A549 (cell line): ENCODE results near the gene OGFOD1. TPM values are rescaled to one million over a fixed set of nuclear protein-coding genes. Genes with fewer than 3 reads are reported as not detected.

Experiments used
- ATAC-seq, 2 experiments: fragments of 200-7000 bp in 1 of 2; fragments of >200 bp in 1 of 2; cut with Nextera tagmentation in 1 of 2; cut with Tn5 transposase in 1 of 2; 3 replicates each; pipeline versions ENCODE4 v1.8.0 to v1.9.1; 2018 to 2020; ENCODE audit warnings: mild to moderate bottlenecking in 1 of 2, moderate library complexity in 1 of 2
- CTCF ChIA-PET: fragments of 300-600 bp; sonication (Branson Sonifier 250); formaldehyde crosslinking; extraction: SDS; loops from one replicate; lab custom pipeline; 2021; ENCODE audit warnings: antibody characterized with exemption, inconsistent platforms; lab: Yijun Ruan, JAX
- POLR2A ChIA-PET: fragments of 350-600 bp; formaldehyde crosslinking; extraction: SDS; loops from one replicate; lab custom pipeline; 2021; ENCODE audit warnings: antibody characterized with exemption, inconsistent platforms; lab: Yijun Ruan, JAX
- DNase-seq, 2 experiments: peaks; one replicate each; pipeline versions ENCODE4 v3.0.0 to v3.0.0-alpha.2; 2011 to 2016; ENCODE audit warnings: low read depth in 1 of 2, low spot score in 1 of 2
- FAIRE-seq: peaks from 2 replicates; lab custom pipeline; 2011; peaks lifted over from hg19 to GRCh38; lab: Jason Lieb, UNC
- H3K27ac ChIP-seq, 2 experiments: fragments of >200 bp; sonication (Bioruptor Twin); formaldehyde crosslinking; 3 replicates each; pipeline ENCODE4 v1.5.1; 2016 to 2017
- H3K4me1 ChIP-seq: fragments of >200 bp; sonication (Bioruptor Twin); formaldehyde crosslinking; 3 replicates; pipeline ENCODE4 v1.6.1; 2016
- H3K4me2 ChIP-seq: fragments of >200 bp; sonication (Bioruptor Twin); formaldehyde crosslinking; 3 replicates; pipeline ENCODE4 v1.6.1; 2016
- H3K4me3 ChIP-seq: fragments of >200 bp; sonication (Bioruptor Twin); formaldehyde crosslinking; 3 replicates; pipeline ENCODE4 v1.5.1; 2016
- H3K9me3 ChIP-seq: fragments of >200 bp; sonication (Bioruptor Twin); formaldehyde crosslinking; 3 replicates; pipeline ENCODE4 v1.6.1; 2016
- BHLHE40 ChIP-seq: IDR thresholded peaks from 2 replicates; pipeline ENCODE4 v1.6.1; 2012; ENCODE audit warnings: low read depth, low read length, inconsistent platforms
- CBX8 ChIP-seq: fragments of 200-600 bp; sonication (generic); IDR thresholded peaks from 2 replicates; pipeline ENCODE4 v1.6.1; 2016
- EHMT2 ChIP-seq: fragments of 200-600 bp; sonication (generic); IDR thresholded peaks from 2 replicates; pipeline ENCODE4 v1.6.1; 2016; ENCODE audit warnings: antibody characterized with exemption, low read depth, mild to moderate bottlenecking, moderate library complexity
- EP300 ChIP-seq, 2 experiments: fragments of >200 bp; sonication (Bioruptor Twin); formaldehyde crosslinking; IDR thresholded peaks; 2 replicates in 1 of 2; 3 replicates in 1 of 2; pipeline ENCODE4 v1.6.1; 2016 to 2017
- FOSL2 ChIP-seq, 2 experiments: fragments of 450-650 bp in 1 of 2; fragments of >200 bp in 1 of 2; sonication (Bioruptor Twin) in 1 of 2; formaldehyde crosslinking; IDR thresholded peaks; 2 replicates each; pipeline versions ENCODE4 v1.5.0 to v1.6.1; 2016 to 2020; ENCODE audit warnings: mild to moderate bottlenecking in 1 of 2, moderate library complexity in 1 of 2
- FOXS1 ChIP-seq: fragments of 250-450 bp; sonication (Bioruptor Pico); IDR thresholded peaks from 2 replicates; pipeline ENCODE4 v1.5.0; 2020; ENCODE audit warnings: mild to moderate bottlenecking, moderate library complexity
- HOXB13 ChIP-seq: fragments of 250-450 bp; sonication (Bioruptor Pico); IDR thresholded peaks from 2 replicates; pipeline ENCODE4 v1.5.0; 2020; ENCODE audit warnings: low read depth, mild to moderate bottlenecking, moderate library complexity
- HOXB5 ChIP-seq: fragments of 250-450 bp; sonication (Bioruptor Pico); IDR thresholded peaks from 2 replicates; pipeline ENCODE4 v1.5.0; 2020; ENCODE audit warnings: mild to moderate bottlenecking, moderate library complexity
- MYC ChIP-seq: IDR thresholded peaks from 2 replicates; pipeline ENCODE4 v1.6.1; 2012; ENCODE audit warnings: mild to moderate bottlenecking, inconsistent platforms, low read length, improper control_type of control experiment, borderline replicate concordance
- POLR2A ChIP-seq: IDR thresholded peaks from 2 replicates; pipeline ENCODE4 v1.6.1; 2012; ENCODE audit warnings: mild to moderate bottlenecking, low read length
- RARB ChIP-seq: fragments of 250-450 bp; sonication (Bioruptor Pico); IDR thresholded peaks from 2 replicates; pipeline ENCODE4 v1.8.0; 2021; ENCODE audit warnings: mild to moderate bottlenecking, moderate library complexity
- RFX5 ChIP-seq: fragments of 450-650 bp; IDR thresholded peaks from 2 replicates; pipeline ENCODE4 v1.7.1; 2014; ENCODE audit warnings: antibody characterized with exemption, mild to moderate bottlenecking, moderate library complexity
- SREBF2 ChIP-seq: fragments of 450-650 bp; IDR thresholded peaks from 2 replicates; pipeline ENCODE4 v1.6.1; 2014; ENCODE audit warnings: mild to moderate bottlenecking, moderate library complexity
- TFCP2L1 ChIP-seq: fragments of 250-450 bp; sonication (Bioruptor Pico); IDR thresholded peaks from 2 replicates; pipeline ENCODE4 v1.5.0; 2021; ENCODE audit warnings: mild to moderate bottlenecking
- WGBS: methylation state at CpG from one replicate; pipeline ENCODE4 v1.1.6; 2017; ENCODE audit errors: missing lambda C conversion rate; 5-methylcytosine and 5-hydroxymethylcytosine counted together
- polyA plus RNA-seq, 4 experiments: library from polyadenylated mRNA; depleted of rRNA in 3 of 4; stranded (reverse); fragments of >200 nt; fragmentation: RNase III in 1 of 4; extraction: RNeasy Plus Mini Kit Qiagen cat#74134 plus additional on column Dnase treatment in 1 of 4; gene quantifications; 2 replicates in 3 of 4; 3 replicates in 1 of 4; pipeline ENCODE4 v1.2.3, GENCODE V29; 2011 to 2017
- TF ChIP-seq, protein P1 (sequence below): fragments of 200-600 bp; sonication (generic); IDR thresholded peaks from 2 replicates; pipeline ENCODE4 v1.6.1; 2016; ENCODE audit warnings: antibody characterized with exemption, mild to moderate bottlenecking, moderate library complexity
- TF ChIP-seq, protein P2 (sequence below): IDR thresholded peaks from 2 replicates; pipeline ENCODE4 v1.6.1; 2012

OGFOD1 gene
- polyA plus RNA-seq, 2 of the 4 experiments (the other 2 are of a cell fraction) = 71.6 to 94.1 TPM

DNA sequence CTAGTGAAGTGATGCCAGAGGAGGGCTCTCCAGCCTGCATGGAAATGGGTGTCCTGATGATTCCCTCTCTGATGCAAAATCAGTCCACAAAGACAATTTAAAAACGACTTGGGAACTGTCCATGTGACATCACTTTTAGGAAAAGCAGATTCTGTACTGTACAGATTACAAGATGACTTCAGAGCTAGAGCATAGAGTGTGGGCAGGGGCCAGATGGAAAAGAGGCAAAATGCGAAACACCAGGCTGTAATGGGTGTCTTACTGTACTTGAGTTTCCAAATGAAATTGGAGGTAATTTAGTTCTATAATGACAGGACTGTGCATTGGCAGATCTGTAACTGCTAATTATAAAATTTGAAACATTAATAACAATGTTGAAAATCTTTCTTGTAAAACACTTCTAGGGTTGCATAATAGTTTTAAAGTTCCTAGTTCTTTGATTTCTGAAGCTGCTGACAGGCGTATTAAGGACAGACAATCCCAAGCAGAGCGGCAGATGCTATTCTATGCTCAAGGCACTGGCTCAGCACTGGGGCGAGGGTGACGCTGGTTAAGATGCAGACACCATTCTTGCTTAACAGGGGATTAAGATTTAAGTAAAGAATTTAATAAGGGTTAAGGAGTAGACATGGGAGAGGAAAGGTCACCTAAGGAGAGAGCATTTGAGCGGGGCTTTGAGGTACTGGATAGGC, 29.6 kb downstream of the OGFOD1 start (continued):
- TF ChIP-seq EP300 (IDR thresholded peaks at IDR 0.05) (no peak), HOXB5 (CRISPR knock-in tag) (no peak)
- TF ChIP-seq, all 56 proteins: peak for 0

DNA sequence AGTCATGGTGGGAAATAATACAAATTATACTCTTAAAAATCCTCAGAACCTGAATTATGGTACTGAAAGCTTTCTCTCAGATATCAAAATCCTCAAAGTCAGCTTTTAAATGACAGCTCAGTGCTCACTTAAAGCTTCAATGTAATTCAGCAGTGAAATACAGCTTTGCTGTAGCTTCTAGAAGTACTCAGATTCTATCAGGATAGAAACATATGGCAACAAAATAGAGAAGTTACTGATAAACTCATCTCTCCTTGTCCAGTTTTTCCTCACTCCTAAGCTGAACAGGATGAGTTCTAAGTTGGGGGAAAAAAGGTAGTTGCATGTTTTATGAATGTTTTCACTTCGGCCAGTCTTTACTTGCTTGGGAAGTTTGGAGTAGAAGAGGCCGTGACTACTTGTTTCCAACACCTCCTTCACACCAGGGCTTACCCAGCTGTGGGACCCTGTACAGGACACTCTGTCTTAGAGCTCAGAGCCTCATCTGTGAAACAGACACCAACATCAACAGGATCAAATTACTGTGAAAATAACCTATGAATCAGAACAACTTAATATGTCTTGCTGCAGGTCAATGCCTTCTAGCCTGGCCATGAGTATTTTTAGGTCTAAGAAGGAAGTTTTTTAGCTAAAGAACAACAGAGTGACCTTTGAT, 30.2 kb downstream of the OGFOD1 start:
- H3K4me3 ChIP-seq = no peak overlapping the region
- no peak for FAIRE-seq
- no peak for ATAC-seq

DNA sequence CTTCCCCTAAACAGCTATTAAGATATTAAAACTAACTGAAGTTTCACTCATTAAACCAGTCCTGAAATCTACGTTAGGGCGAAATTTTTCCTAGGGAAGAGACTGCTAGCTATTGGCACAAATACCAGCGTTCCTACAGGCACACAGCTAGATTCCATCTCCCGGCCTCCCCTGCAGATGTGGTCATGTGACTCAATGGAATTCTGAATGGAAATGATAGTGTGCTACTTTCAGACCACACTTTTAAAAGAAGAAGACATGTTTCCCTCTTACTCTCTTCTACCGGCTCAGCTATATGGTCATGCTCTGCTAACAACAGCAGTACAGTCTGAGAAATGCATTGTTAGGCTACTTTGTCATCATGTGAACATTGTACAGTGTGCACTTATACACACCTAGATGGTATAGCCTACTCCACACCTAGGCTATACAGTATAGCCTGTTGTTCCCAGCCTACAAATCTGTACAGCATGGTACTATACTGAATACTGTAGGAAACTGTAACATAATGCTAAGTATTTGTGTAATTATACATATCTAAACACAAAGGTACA, 31.4 kb downstream of the OGFOD1 start:
- CTCF ChIA-PET = interaction anchor here (0.7 to 2.7 kb wide), 2 partner anchors 24 to 219 kb away, joined by 3 to 11 read pairs; no protein-coding TSS in a partner anchor
- TF ChIP-seq MYC (no peak), HOXB13 (CRISPR knock-in tag) (no peak), POLR2A (no peak), RFX5 (no peak), RARB (CRISPR knock-in tag) (no peak), EHMT2 (no peak), FOXS1 (CRISPR knock-in tag) (no peak), TFCP2L1 (CRISPR knock-in tag) (no peak), CBX8 (no peak), BHLHE40 (no peak), FOSL2 (IDR thresholded peaks at IDR 0.05) (no peak), FOSL2 (CRISPR knock-in tag; IDR thresholded peaks at IDR 0.05) (no peak)
- TF ChIP-seq, protein P1, sequence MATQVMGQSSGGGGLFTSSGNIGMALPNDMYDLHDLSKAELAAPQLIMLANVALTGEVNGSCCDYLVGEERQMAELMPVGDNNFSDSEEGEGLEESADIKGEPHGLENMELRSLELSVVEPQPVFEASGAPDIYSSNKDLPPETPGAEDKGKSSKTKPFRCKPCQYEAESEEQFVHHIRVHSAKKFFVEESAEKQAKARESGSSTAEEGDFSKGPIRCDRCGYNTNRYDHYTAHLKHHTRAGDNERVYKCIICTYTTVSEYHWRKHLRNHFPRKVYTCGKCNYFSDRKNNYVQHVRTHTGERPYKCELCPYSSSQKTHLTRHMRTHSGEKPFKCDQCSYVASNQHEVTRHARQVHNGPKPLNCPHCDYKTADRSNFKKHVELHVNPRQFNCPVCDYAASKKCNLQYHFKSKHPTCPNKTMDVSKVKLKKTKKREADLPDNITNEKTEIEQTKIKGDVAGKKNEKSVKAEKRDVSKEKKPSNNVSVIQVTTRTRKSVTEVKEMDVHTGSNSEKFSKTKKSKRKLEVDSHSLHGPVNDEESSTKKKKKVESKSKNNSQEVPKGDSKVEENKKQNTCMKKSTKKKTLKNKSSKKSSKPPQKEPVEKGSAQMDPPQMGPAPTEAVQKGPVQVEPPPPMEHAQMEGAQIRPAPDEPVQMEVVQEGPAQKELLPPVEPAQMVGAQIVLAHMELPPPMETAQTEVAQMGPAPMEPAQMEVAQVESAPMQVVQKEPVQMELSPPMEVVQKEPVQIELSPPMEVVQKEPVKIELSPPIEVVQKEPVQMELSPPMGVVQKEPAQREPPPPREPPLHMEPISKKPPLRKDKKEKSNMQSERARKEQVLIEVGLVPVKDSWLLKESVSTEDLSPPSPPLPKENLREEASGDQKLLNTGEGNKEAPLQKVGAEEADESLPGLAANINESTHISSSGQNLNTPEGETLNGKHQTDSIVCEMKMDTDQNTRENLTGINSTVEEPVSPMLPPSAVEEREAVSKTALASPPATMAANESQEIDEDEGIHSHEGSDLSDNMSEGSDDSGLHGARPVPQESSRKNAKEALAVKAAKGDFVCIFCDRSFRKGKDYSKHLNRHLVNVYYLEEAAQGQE = no peak
- FAIRE-seq (no peak), DNase-seq (no peak), ATAC-seq (no peak; a peak in 1 of 6 replicates)
- Histone ChIP-seq H3K4me1 (peaks cover 8% of the 10 kb centered on the region; the same call in 2 of the 3 replicates), H3K4me3 (no peak overlapping the region), H3K27ac (no peak overlapping the region), H3K4me2 (no peak overlapping the region), H3K9me3 (no peaks in the 10 kb centered on the region)
- POLR2A ChIA-PET = no interaction called here
- 91% methylated on average over 5 of the region's 5 CpGs for WGBS

More for the DNA sequence above, 30.2 kb downstream of the OGFOD1 start:
- Histone ChIP-seq H3K4me1 (peaks cover 13% of the 10 kb centered on the region; the same call in 2 of the 3 replicates), H3K9me3 (no peaks in the 10 kb centered on the region), H3K27ac (no peak overlapping the region), H3K4me2 (no peak overlapping the region)
- WGBS = 93% methylated on average over 2 of the region's 2 CpGs
- ChIA-PET CTCF (interaction anchor here (0.8 to 2.7 kb wide), 2 partner anchors 21 to 220 kb away, joined by 6 to 11 read pairs; no protein-coding TSS in a partner anchor), POLR2A (no interaction called here)
- DNase-seq = no peak
- TF ChIP-seq FOSL2 (IDR thresholded peaks at IDR 0.05) (no peak), FOSL2 (CRISPR knock-in tag; IDR thresholded peaks at IDR 0.05) (no peak), SREBF2 (no peak), HOXB13 (CRISPR knock-in tag) (no peak)
- TF ChIP-seq, protein P2, sequence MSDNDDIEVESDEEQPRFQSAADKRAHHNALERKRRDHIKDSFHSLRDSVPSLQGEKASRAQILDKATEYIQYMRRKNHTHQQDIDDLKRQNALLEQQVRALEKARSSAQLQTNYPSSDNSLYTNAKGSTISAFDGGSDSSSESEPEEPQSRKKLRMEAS = no peak
